Hepatocyte (in vitro differentiated cells): Measurements from ENCODE around the gene SPTSSA. TPM values are rescaled to one million over a fixed set of nuclear protein-coding genes. Genes with fewer than 3 reads are reported as not detected.

Source experiments
- DNase-seq: peaks from one replicate; pipeline ENCODE4 v3.0.0-alpha.2; 2016; ENCODE audit warnings: low spot score
- H2AFZ ChIP-seq: fragments of 200-600 bp; sonication (generic); 2 replicates; pipeline ENCODE4 v1.6.0; 2016; ENCODE audit warnings: antibody characterized with exemption, mild to moderate bottlenecking
- H3K27ac ChIP-seq: fragments of 200-600 bp; sonication (generic); 2 replicates; pipeline ENCODE4 v1.5.1; 2016; ENCODE audit warnings: mild to moderate bottlenecking
- H3K27me3 ChIP-seq: fragments of 200-600 bp; sonication (generic); 2 replicates; pipeline ENCODE4 v1.6.1; 2016
- H3K36me3 ChIP-seq: fragments of 200-600 bp; sonication (generic); replicated peaks from 2 replicates; pipeline ENCODE4 v1.5.1; 2016; ENCODE audit warnings: low read depth; ENCODE audit not compliant: insufficient read depth
- H3K4me1 ChIP-seq: fragments of 200-600 bp; sonication (generic); 2 replicates; pipeline ENCODE4 v1.5.1; 2016; ENCODE audit warnings: mild to moderate bottlenecking, moderate library complexity; ENCODE audit not compliant: insufficient read depth
- H3K4me2 ChIP-seq: fragments of 200-600 bp; sonication (generic); 2 replicates; pipeline ENCODE4 v1.6.0; 2016
- H3K4me3 ChIP-seq: fragments of 200-600 bp; sonication (generic); 2 replicates; pipeline ENCODE4 v1.5.1; 2016; ENCODE audit warnings: mild to moderate bottlenecking
- H3K79me2 ChIP-seq: fragments of 200-600 bp; sonication (generic); 2 replicates; pipeline ENCODE4 v1.6.0; 2017; ENCODE audit warnings: mild to moderate bottlenecking
- H3K9me2 ChIP-seq: fragments of 200-600 bp; sonication (generic); replicated peaks from 2 replicates; pipeline ENCODE4 v1.6.0; 2017; ENCODE audit warnings: mild to moderate bottlenecking; ENCODE audit not compliant: insufficient read depth
- H3K9me3 ChIP-seq: fragments of 200-600 bp; sonication (generic); 2 replicates; pipeline ENCODE4 v1.5.1; 2016; ENCODE audit warnings: low read depth, mild to moderate bottlenecking
- H4K20me1 ChIP-seq: fragments of 200-600 bp; sonication (generic); 2 replicates; pipeline ENCODE4 v1.6.0; 2016; ENCODE audit warnings: mild to moderate bottlenecking; ENCODE audit not compliant: insufficient read depth, poor library complexity, severe bottlenecking
- CTCF ChIP-seq: fragments of 200-600 bp; sonication (generic); IDR thresholded peaks from 2 replicates; pipeline ENCODE4 v1.5.1; 2016; ENCODE audit warnings: antibody characterized with exemption, mild to moderate bottlenecking; ENCODE audit not compliant: poor library complexity
- EZH2 ChIP-seq: fragments of 200-600 bp; sonication (generic); IDR thresholded peaks from 2 replicates; pipeline ENCODE4 v1.6.1; 2016; ENCODE audit warnings: antibody characterized with exemption, mild to moderate bottlenecking, borderline replicate concordance
- EZH2phosphoT487 ChIP-seq: fragments of 200-600 bp; sonication (generic); IDR thresholded peaks from one replicate; pipeline ENCODE4 v1.6.1; 2018; ENCODE audit warnings: antibody characterized with exemption, mild to moderate bottlenecking, low read depth, moderate library complexity; ENCODE audit not compliant: unreplicated experiment, severe bottlenecking
- WGBS: methylation state at CpG from one replicate; pipeline ENCODE4 v1.1.6; 2016; ENCODE audit warnings: low lambda C conversion rate; ENCODE audit errors: missing lambda C conversion rate; 5-methylcytosine and 5-hydroxymethylcytosine counted together
- polyA plus RNA-seq: library from polyadenylated mRNA; unstranded; fragments of >200 nt; fragmentation: Nextera tagmentation; extraction: Ambion mirVana; gene quantifications from 2 replicates; pipeline ENCODE4 v1.2.1, GENCODE V29; 2016
- total RNA-seq: library from RNA; depleted of rRNA; stranded (reverse); fragments of >200 nt; gene quantifications from 2 replicates; pipeline ENCODE4 v1.2.3, GENCODE V29; 2014

Gene SPTSSA
- total and polyA plus RNA-seq, 2 experiments from 2014 or later: 33.4 to 42.8 TPM

- no peaks in the 10 kb centered on the region for H3K9me3 ChIP-seq
Observed at GRCh38 chr14:34452258-34452822, 9.7 kb downstream of the SPTSSA start.

GRCh38 chr14:34450958-34451357 lies 11.1 kb downstream of the SPTSSA start:
- Histone ChIP-seq H3K36me3 (no peaks in the 10 kb centered on the region), H3K9me3 (no peaks in the 10 kb centered on the region), H3K27ac (no peak overlapping the region), H3K27me3 (no peaks in the 10 kb centered on the region), H3K79me2 (peaks cover 91% of the 10 kb centered on the region), H3K4me1 (peaks cover 6% of the 10 kb centered on the region), H2AFZ (no peak overlapping the region), H3K4me2 (no peak overlapping the region), H4K20me1 (peaks cover 14% of the 10 kb centered on the region), H3K4me3 (no peak overlapping the region), H3K9me2 (no peaks in the 10 kb centered on the region)
- DNase-seq: no peak
- 62% methylated on average over 1 of the region's 1 CpG for WGBS
- TF ChIP-seq EZH2phosphoT487 (no peak), CTCF (no peak)

More at GRCh38 chr14:34452258-34452822, 9.7 kb downstream of the SPTSSA start:
- no peak for DNase-seq
- no peak overlapping the region for H3K4me2 ChIP-seq
- peaks cover 6% of the 10 kb centered on the region for H3K4me1 ChIP-seq
- H3K36me3 ChIP-seq: no peaks in the 10 kb centered on the region
- no peak overlapping the region for H2AFZ ChIP-seq
- no peak overlapping the region for H3K27ac ChIP-seq
- H4K20me1 ChIP-seq: peaks cover 11% of the 10 kb centered on the region
- no peaks in the 10 kb centered on the region for H3K27me3 ChIP-seq
- H3K79me2 ChIP-seq: peaks cover 92% of the 10 kb centered on the region
- no peak overlapping the region for H3K4me3 ChIP-seq
- WGBS: 76% methylated on average over 1 of the region's 1 CpG
- no peaks in the 10 kb centered on the region for H3K9me2 ChIP-seq
- no peak for TF ChIP-seq EZH2
- no peak for TF ChIP-seq EZH2phosphoT487
- TF ChIP-seq CTCF: no peak

GRCh38 chr14:34450542-34450915 lies 11.5 kb downstream of the SPTSSA start:
- no peaks in the 10 kb centered on the region for H3K36me3 ChIP-seq
- peaks cover 6% of the 10 kb centered on the region for H3K4me1 ChIP-seq
- no peak overlapping the region for H3K27ac ChIP-seq
- H3K9me2 ChIP-seq: no peaks in the 10 kb centered on the region
- no peak overlapping the region for H3K4me2 ChIP-seq
- H4K20me1 ChIP-seq: peaks cover 14% of the 10 kb centered on the region
- H3K27me3 ChIP-seq: no peaks in the 10 kb centered on the region
- no peak overlapping the region for H2AFZ ChIP-seq
- TF ChIP-seq EZH2phosphoT487 (no peak), CTCF (no peak), EZH2 (no peak)
- H3K9me3 ChIP-seq: no peaks in the 10 kb centered on the region
- no peak for DNase-seq
- H3K4me3 ChIP-seq: no peak overlapping the region
- H3K79me2 ChIP-seq: peaks cover 91% of the 10 kb centered on the region
